GM20000 (cell line): ENCODE results near the gene DCST2.

ENCODE experiments used
- DNase-seq: peaks from one replicate; pipeline ENCODE4 v3.0.0; 2012; ENCODE audit warnings: low spot score
- CTCF ChIP-seq: IDR thresholded peaks from 2 replicates; pipeline ENCODE4 v1.5.1; 2012; ENCODE audit warnings: mild to moderate bottlenecking, control low read depth; ENCODE audit errors: extremely low read depth, missing control alignments

Gene DCST2

GRCh38 chr1:155010211-155010918, 23.2 kb downstream of the DCST2 start:
- no peak for TF ChIP-seq CTCF
- no peak for DNase-seq

- TF ChIP-seq CTCF: no peak
- DNase-seq: no peak
Measured at GRCh38 chr1:155009742-155010141, 23.8 kb downstream of the DCST2 start.

DNA sequence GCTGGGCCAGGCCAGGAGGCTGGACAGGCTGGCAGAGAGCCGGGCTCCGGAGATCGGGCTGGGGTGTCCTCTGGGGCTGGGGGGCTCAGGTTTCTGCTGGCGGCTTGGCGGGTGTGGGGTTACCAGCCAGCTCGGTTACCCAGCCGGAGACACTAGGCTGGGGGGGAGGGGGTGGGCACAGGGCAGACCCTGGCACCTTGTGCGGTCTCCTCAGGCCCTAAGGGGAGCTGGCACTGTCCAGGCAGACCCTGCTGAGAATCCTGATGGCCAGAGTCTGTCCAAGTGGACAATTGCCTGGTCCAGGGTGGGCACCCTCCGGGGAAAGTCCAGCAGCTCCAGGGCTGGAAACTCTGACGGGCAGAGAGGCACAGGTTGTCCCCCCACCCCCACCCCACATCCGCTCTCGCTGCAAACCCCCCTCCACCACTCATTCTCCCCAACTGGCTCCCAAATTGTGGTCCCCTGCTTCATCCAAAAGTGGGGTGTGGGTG, 24.3 kb downstream of the DCST2 start:
- DNase-seq: no peak
- no peak for TF ChIP-seq CTCF

- TF ChIP-seq CTCF: no peak
- DNase-seq: no peak
Measured at GRCh38 chr1:155008015-155008941, 25.3 kb downstream of the DCST2 start.

GRCh38 chr1:155007251-155007828, 26.2 kb downstream of the DCST2 start:
- no peak for TF ChIP-seq CTCF
- DNase-seq: no peak

- no peak for DNase-seq
- no peak for TF ChIP-seq CTCF
Measured at GRCh38 chr1:155006601-155007101, 26.9 kb downstream of the DCST2 start.
